NCI-H345 treated with DMSO at 0.1 percent for 48 hours (cell line): ENCODE data around the gene STKLD1.
"Not testable (repeated sequence)": the region's sequence is repeated elsewhere in the genome, so short reads cannot be mapped to it uniquely, and the experiment has no call there.

ENCODE experiments used
- DNase-seq: peaks from one replicate; lab custom pipeline; 2025; ENCODE audit not compliant: unreplicated experiment; lab: John Stamatoyannopoulos, UW

STKLD1 gene

GRCh38 chr9:133375724-133376654 lies at the start of gene STKLD1, which contains the start of gene SURF4:
Gene STKLD1 (plus strand): TSS chr9:133376366. CDS start chr9:133376474, 108 bp downstream.
Gene SURF4 (minus strand): TSS chr9:133376060. CDS start chr9:133375969, 91 bp downstream.
- peak; percentile 82 for DNase-seq

- not testable (repeated sequence) for DNase-seq
These were observed 49.1 kb upstream of the STKLD1 start for GRCh38 chr9:133327021-133327420.

GRCh38 chr9:133327834-133328484 lies 48.2 kb upstream of the STKLD1 start:
- DNase-seq: no peak

GRCh38 chr9:133329306-133330156 lies 46.6 kb upstream of the STKLD1 start:
- DNase-seq: not testable (repeated sequence)

GRCh38 chr9:133331221-133331620 lies 44.9 kb upstream of the STKLD1 start:
- DNase-seq: no peak

GRCh38 chr9:133331641-133332380 lies 44.4 kb upstream of the STKLD1 start:
- DNase-seq: no peak

GRCh38 chr9:133332381-133332730 lies 43.8 kb upstream of the STKLD1 start:
- no peak for DNase-seq

GRCh38 chr9:133333011-133333410 lies 43.2 kb upstream of the STKLD1 start:
- no peak for DNase-seq

- DNase-seq: no peak
These were observed 42.6 kb upstream of the STKLD1 start for GRCh38 chr9:133333566-133333965.

- no peak for DNase-seq
These were observed 42.0 kb upstream of the STKLD1 start for GRCh38 chr9:133334161-133334560.

GRCh38 chr9:133334888-133335287 lies 41.3 kb upstream of the STKLD1 start:
- DNase-seq: not testable (repeated sequence)

- peak; percentile 76 for DNase-seq
These were observed 40.0 kb upstream of the STKLD1 start, which contains the start of gene SURF6 for GRCh38 chr9:133335924-133336811. Gene SURF6 (minus strand): TSS chr9:133336188. CDS start chr9:133336132, 56 bp downstream.

- no peak for DNase-seq
These were observed 36.5 kb upstream of the STKLD1 start for GRCh38 chr9:133339641-133340040.

- DNase-seq: no peak
These were observed 35.9 kb upstream of the STKLD1 start for GRCh38 chr9:133340256-133340655.

- no peak for DNase-seq
These were observed 35.2 kb upstream of the STKLD1 start for GRCh38 chr9:133340916-133341315.

- DNase-seq: no peak
These were observed 34.6 kb upstream of the STKLD1 start for GRCh38 chr9:133341369-133342068.

- no peak for DNase-seq
These were observed 34.1 kb upstream of the STKLD1 start for GRCh38 chr9:133342069-133342406.

GRCh38 chr9:133342570-133342969 lies 33.6 kb upstream of the STKLD1 start:
- DNase-seq: no peak

GRCh38 chr9:133344071-133344470 lies 32.1 kb upstream of the STKLD1 start:
- no peak for DNase-seq
